HT-29 (cell line): ENCODE data around the gene CMSS1. TPM values are rescaled to one million over a fixed set of nuclear protein-coding genes. Genes with fewer than 3 reads are reported as not detected.

Experiments
- DNase-seq: peaks from one replicate; pipeline ENCODE4 v3.0.0-alpha.2; 2015; ENCODE audit warnings: low spot score
- total RNA-seq: library from RNA; depleted of rRNA; stranded (reverse); fragments of >200 nt; shearing (Covaris generic); gene quantifications from 2 replicates; pipeline ENCODE4 v1.2.3, GENCODE V29; 2014

CMSS1 gene
- total RNA-seq, 1 experiment from 2014 or later = 18.3 TPM

GRCh38 chr3:99933971-99934750 lies 116.5 kb downstream of the CMSS1 start:
- DNase-seq = no peak

GRCh38 chr3:99934975-99935797 lies 117.5 kb downstream of the CMSS1 start:
- peak; percentile 75 for DNase-seq

GRCh38 chr3:99938270-99938911 lies 120.7 kb downstream of the CMSS1 start:
- no peak for DNase-seq

DNA sequence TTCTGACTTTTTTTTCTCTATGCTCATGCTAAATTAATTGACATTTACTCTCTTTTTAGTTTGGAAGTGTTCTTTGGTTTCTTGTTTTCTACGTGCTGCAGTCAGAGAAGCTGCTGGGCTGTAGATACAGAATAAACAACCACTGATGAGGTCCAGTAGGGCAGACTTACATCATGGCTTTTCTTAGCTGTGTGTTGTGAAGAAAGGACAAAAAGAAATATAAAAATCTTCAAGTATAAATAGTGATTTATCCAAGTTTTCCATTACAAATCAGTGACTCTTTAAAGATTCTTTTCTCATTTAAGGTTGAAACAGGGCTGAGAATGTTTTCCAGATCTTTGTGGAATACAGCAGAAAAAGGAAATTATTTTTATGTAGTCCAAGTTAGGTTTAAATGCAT lies 122.2 kb downstream of the CMSS1 start:
- DNase-seq = no peak

GRCh38 chr3:99940350-99940749 lies 122.7 kb downstream of the CMSS1 start:
- DNase-seq = no peak

DNA sequence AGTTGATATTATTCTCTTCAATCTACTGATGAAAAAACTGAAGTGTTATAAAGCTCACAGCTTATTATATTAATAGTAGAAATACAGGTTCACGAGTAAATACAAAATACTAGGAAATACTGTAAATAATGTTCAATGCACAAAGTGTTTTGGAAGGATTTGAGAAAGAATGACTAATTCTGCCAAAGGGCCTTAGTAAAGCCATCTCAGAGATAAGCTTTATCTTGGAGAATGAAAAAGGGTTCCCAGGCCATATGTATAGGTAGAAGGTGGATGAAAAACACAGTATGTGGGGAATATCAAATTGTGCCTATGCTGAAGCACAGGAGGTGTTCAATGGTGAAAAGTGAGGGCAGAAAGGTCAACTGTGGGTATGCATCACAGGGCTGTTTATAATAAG lies 123.5 kb downstream of the CMSS1 start:
- no peak for DNase-seq

DNA sequence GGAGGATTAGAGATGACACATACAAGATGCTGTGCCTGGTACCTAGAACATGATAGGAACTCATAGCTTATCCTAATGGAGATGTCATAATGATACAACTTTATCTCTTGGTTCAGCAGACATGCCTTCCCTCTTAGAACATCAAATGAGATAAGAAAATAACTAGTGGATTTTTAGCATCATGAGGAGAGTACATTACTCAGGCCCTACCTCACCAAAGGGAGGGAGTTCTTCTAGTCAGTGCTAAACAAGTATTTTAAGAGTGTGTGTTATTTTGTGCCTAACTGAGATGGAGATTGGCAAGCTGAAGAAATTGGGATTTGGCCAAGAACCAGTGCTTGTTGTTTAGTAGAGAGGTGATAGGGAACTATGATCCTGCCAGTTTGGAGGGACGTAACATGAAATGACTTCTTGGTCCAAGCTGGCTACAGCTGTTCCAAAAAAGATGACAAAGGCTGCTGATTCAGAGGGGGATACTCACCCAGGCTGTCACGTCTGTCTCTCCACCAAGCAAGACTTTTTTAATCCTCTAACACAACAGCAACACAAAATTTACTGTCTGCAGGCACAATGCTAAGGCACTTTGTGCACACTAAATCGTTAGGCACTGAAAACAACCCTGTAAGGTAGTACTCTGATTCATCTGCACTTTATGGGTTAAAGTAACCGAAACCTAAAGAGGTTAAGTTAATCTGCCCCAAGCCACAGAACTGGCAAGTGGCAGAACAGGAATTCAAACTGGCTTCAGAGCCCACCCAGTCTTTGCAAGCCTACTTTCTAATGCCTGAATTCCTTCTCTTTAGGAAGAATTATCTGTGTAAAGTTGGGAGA lies 126.5 kb downstream of the CMSS1 start:
- peak; percentile 37 for DNase-seq

- peak; percentile 36 for DNase-seq
These were observed 127.8 kb downstream of the CMSS1 start for GRCh38 chr3:99945328-99945995.

- no peak for DNase-seq
These were observed 129.7 kb downstream of the CMSS1 start for GRCh38 chr3:99947356-99947755.

DNA sequence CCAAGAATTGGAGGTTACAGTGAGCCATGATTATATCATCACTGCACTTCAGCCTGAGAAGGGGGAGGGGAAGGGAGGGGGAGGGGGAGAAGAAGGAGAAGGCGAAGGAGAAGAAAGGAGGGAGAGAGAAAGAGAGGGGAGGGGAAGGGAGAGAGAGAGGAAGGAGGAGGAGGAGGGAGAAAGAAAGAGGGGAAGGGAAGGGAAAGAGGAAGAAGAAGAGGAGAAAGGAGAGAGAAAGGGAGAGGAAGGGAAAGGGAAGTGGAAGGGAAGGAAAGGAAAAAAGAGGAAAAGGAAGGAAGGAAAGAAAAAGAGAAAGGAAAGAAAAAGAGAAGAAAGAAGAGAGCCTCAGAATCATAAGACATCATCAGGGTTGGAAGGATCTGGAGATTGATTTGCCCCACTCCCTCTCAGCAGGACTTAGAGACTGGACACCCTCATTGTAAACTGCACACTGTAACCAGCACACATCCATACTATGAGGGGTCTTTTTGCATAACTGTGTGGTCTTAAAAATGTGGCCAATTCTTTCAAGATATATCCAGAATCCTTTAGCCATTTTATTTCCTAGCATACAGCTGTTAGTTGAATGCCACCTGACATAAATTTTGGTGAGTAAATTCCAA lies 130.9 kb downstream of the CMSS1 start:
- DNase-seq = no peak

- no peak for DNase-seq
These were observed 132.5 kb downstream of the CMSS1 start for GRCh38 chr3:99949956-99950670.

DNA sequence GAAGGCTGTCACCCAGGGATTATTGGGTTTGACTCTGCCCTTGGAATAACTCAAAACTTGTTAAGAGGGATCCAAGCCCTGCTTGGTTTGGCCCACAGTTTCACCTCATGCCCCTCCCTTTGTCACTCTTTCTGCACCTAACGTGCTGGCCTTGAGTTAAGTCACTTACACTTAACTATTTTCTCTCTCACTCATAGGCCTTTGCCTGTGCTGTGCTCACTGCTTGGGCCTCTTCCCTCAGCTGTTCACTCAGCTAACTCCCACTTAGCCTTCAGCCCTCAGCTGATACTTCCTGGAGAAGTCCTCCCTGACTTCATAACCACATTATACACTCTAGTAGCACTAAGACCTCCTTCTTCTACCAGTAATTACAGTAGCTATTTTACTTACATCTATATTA lies 133.3 kb downstream of the CMSS1 start:
- DNase-seq = no peak

- DNase-seq = no peak
These were observed 134.0 kb downstream of the CMSS1 start for GRCh38 chr3:99951701-99952100.

DNA sequence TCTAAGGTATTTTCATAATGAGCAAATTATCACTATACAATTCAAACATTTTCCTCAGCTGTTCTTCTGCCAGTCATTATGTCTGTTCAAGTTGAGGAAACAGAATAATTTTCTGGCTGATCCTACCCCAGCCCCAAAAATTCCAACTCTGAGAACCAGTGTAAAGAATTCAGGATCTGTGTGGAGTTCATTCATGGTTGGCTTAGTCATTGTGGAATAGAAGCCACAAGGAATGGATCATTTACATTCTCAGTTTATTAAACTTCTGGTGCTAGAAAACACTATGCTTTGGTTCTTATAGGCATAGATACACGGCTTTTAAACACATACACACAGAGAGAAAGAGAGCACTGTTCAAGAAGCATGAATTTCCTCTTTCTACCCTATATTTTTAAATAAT lies 134.6 kb downstream of the CMSS1 start:
- no peak for DNase-seq

GRCh38 chr3:99953596-99953995 lies 135.9 kb downstream of the CMSS1 start:
- no peak for DNase-seq

DNA sequence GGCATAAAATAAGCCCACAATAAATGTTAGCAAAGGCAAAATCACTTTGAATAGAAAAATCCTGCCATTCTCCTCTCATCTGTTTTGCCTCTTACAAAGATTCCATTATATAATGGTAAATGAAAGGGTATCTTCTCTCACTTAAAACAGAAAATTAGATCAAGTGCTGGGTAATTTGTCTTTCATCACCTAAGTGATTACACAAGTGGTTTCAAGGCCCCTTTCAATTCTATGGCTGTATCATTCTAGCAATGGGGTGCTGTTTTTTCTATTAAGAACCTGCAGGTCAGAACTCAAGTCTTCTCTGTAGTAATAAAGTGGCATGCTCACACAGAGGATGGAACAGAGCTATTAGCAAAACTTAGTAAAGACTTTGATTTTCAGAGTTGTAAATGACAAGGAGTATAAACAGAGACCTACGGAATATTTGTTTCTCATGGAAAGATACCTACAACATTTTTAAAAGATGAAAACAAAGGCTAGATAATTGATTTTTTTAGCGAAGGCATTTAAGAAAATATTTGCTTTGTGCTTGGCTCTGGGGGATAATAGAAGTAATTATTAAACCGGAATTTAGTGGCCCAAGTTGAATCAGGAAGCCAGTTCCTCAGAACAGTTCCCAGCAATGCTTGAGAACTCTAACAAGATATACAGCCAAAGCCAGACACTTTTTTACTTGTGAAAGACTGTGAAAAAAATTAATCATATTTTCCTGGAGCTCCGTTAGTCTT lies 137.4 kb downstream of the CMSS1 start:
- peak; percentile 39 for DNase-seq

DNA sequence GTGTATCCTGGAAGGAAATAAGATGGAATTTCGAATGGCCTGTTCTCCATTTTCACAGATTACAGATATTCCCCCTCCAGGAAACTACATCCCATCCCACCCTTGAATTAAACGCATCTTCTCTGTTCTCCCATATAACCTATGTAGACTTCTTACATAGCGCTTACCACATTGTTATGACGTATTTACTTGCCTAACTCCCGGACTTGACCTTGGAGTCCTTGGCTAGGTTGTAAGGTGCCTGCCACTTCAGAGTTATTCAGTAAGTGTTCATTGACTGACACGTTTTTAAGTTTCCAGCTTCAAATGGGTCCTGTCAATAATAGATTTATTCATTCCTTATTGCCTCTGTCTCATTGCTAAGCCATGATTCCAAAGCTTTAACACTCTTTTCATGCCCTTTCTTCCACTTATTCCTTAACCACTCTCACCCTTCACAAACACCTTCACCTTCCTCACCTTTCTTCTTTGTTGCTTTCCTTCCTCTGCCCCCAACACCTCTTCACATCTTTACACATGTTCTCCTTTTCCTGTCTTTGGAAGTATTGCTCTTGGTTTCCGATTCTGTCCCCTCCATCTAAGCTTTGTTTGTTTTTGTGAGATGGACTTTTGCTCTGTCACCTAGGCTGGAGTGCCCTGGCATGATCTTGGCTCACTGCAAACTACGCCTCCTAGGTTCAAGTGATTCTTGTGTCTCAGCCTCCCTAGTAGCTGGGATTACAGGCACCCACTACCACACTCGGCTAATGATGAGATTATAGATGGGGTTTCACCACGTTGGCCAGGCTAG lies 138.3 kb downstream of the CMSS1 start:
- DNase-seq = no peak

DNA sequence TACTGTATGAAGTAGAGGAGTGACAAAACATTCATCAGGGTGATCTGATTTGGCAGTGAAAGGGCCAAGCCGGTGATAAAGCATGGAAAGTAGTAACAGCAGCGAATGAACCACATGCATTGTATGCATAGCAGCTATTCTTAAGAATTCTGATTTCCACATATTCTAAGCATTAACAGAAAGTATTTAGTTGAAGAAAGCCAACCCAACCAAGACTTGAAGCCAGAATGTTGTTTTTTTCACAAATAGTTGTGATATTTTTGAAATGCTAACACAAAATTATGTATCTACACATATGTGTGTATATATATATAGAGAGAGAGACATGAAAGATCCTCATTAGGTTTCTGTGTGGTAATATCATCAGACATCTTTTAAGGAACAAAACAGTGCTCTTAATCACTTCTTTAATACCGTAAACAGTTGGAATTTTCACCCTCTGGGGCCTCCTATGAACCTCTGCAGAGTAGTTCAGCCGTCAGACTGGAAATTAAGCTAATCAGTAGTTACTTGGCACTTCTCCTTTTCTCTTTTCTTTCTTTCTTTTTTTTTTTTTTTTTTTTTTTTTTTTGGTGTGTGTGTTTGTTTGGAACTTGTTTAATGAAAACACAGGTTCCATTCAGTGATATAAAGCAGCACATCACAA lies 139.6 kb downstream of the CMSS1 start:
- DNase-seq = no peak
